HCT116 (cell line): ENCODE data around the gene UQCR11. TPM values are rescaled to one million over a fixed set of nuclear protein-coding genes. Genes with fewer than 3 reads are reported as not detected.

Experiments
- ATAC-seq: fragments of 200-7000 bp; cut with Tn5 transposase; 2 replicates; pipeline ENCODE4 v1.9.1; 2020; ENCODE audit warnings: mild to moderate bottlenecking, moderate library complexity
- BruUV-seq: library from RNA; stranded (reverse); fragments of 400-500 nt; replicated peaks from 2 replicates; lab custom pipeline; 2021; lab: Mats Ljungman, UMichigan
- CTCF ChIA-PET: fragments of 300-600 bp; sonication (Branson Sonifier 250); formaldehyde crosslinking; loops from one replicate; lab custom pipeline; 2021; ENCODE audit warnings: antibody characterized with exemption; lab: Charles Lee
- POLR2A ChIA-PET: fragments of 300-600, 350-600 bp; sonication (Branson Sonifier 250); formaldehyde crosslinking; loops from one replicate; lab custom pipeline; 2021; ENCODE audit warnings: antibody characterized with exemption; lab: Charles Lee
- RAD21 ChIA-PET, 2 experiments: fragments of 300-600 bp; sonication (Branson Sonifier 250); formaldehyde crosslinking; loops; one replicate each; lab custom pipeline; 2023; ENCODE audit warnings: low total read pairs in 2 of 2; ENCODE audit not compliant: uncharacterized antibody in 2 of 2, unreplicated experiment in 2 of 2, low non-redundant PET in 1 of 2; lab: Charles Lee
- DNase-seq: peaks from one replicate; pipeline ENCODE4 v3.0.0-alpha.2; 2010; ENCODE audit warnings: low read depth, low spot score
- H2AFZ ChIP-seq: fragments of 200-600 bp; shearing (Covaris generic), sonication (generic); 2 replicates; pipeline ENCODE4 v1.6.1; 2017; ENCODE audit warnings: low read depth, mixed run types, mixed read lengths, antibody characterized with exemption, low read length; ENCODE audit not compliant: poor library complexity, severe bottlenecking
- H3K27ac ChIP-seq: 2 replicates; pipeline ENCODE4 v1.5.1; 2012; ENCODE audit warnings: low read depth, low read length
- H3K27me3 ChIP-seq: fragments of 200-600 bp; sonication (generic); 2 replicates; pipeline ENCODE4 v1.6.1; 2016; ENCODE audit warnings: mixed run types, low read length, mixed read lengths; ENCODE audit not compliant: insufficient read depth
- H3K36me3 ChIP-seq, 2 experiments: fragments of 200-500 bp in 1 of 2; fragments of 200-600 bp in 1 of 2; sonication (Bioruptor generic) in 1 of 2; sonication (generic) in 1 of 2; 2 replicates each; pipeline versions ENCODE4 v1.5.1 to v1.6.1; 2014 to 2016; ENCODE audit warnings: low read length in 2 of 2, inconsistent platforms in 1 of 2, mixed read lengths in 1 of 2, mixed run types in 1 of 2; ENCODE audit not compliant: insufficient read depth in 2 of 2, control insufficient read depth in 1 of 2
- H3K4me1 ChIP-seq, 2 experiments: fragments of 200-600 bp in 1 of 2; sonication (generic) in 1 of 2; 2 replicates each; pipeline versions ENCODE4 v1.5.1 to v1.6.1; 2012 to 2017; ENCODE audit warnings: low read length in 2 of 2, inconsistent platforms in 1 of 2, mild to moderate bottlenecking in 1 of 2, mixed read lengths in 1 of 2, mixed run types in 1 of 2, moderate library complexity in 1 of 2; ENCODE audit not compliant: insufficient read depth in 2 of 2, control insufficient read depth in 1 of 2
- H3K4me2 ChIP-seq: fragments of 200-600 bp; sonication (generic); 2 replicates; pipeline ENCODE4 v1.6.1; 2017; ENCODE audit warnings: mixed run types, low read length, mixed read lengths
- H3K4me3 ChIP-seq, 2 experiments: fragments of 200-600 bp in 1 of 2; sonication (generic) in 1 of 2; replicated peaks in 1 of 2; 2 replicates each; pipeline ENCODE4 v1.5.1; 2011 to 2016; ENCODE audit warnings: low read length in 2 of 2, control low read depth in 1 of 2, low read depth in 1 of 2, mild to moderate bottlenecking in 1 of 2, mixed read lengths in 1 of 2, mixed run types in 1 of 2
- H3K79me2 ChIP-seq: fragments of 200-600 bp; sonication (generic); 2 replicates; pipeline ENCODE4 v1.6.1; 2017; ENCODE audit warnings: mild to moderate bottlenecking, mixed run types, low read length, moderate library complexity, mixed read lengths; ENCODE audit not compliant: insufficient read depth
- H3K9ac ChIP-seq: fragments of 200-600 bp; sonication (generic); 2 replicates; pipeline ENCODE4 v1.6.1; 2016; ENCODE audit warnings: low read length, mixed read lengths
- H3K9me2 ChIP-seq: fragments of 200-600 bp; sonication (generic), shearing (Covaris generic); 2 replicates; pipeline ENCODE4 v1.6.1; 2017; ENCODE audit warnings: mixed run types, mild to moderate bottlenecking, moderate library complexity; ENCODE audit not compliant: insufficient read depth
- H3K9me3 ChIP-seq, 2 experiments: fragments of 200-500 bp in 1 of 2; fragments of 200-600 bp in 1 of 2; sonication (Bioruptor generic) in 1 of 2; sonication (generic) in 1 of 2; 2 replicates each; pipeline ENCODE4 v1.6.1; 2014 to 2017; ENCODE audit warnings: low read length in 2 of 2, mixed read lengths in 2 of 2, inconsistent platforms in 1 of 2, low read depth in 1 of 2, mild to moderate bottlenecking in 1 of 2, mixed run types in 1 of 2, moderate library complexity in 1 of 2; ENCODE audit not compliant: control insufficient read depth in 1 of 2, insufficient read depth in 1 of 2
- H4K20me1 ChIP-seq: fragments of 200-600 bp; sonication (generic), shearing (Covaris generic); 2 replicates; pipeline ENCODE4 v1.6.1; 2017; ENCODE audit warnings: mixed run types, mild to moderate bottlenecking, moderate library complexity; ENCODE audit not compliant: insufficient read depth
- EGR1 ChIP-seq: IDR thresholded peaks from 2 replicates; pipeline ENCODE4 v1.6.1; 2012; ENCODE audit warnings: low read depth
- ELF1 ChIP-seq: IDR thresholded peaks from 2 replicates; pipeline ENCODE4 v1.6.1; 2012; ENCODE audit warnings: low read depth, borderline replicate concordance
- EZH2 ChIP-seq: fragments of 200-600 bp; sonication (generic); IDR thresholded peaks from 2 replicates; pipeline ENCODE4 v1.6.1; 2017; ENCODE audit warnings: antibody characterized with exemption, mixed run types
- EZH2phosphoT487 ChIP-seq: fragments of 200-600 bp; IDR thresholded peaks from 2 replicates; pipeline ENCODE4 v1.6.1; 2018; ENCODE audit warnings: antibody characterized with exemption, borderline replicate concordance
- FOSL1 ChIP-seq: IDR thresholded peaks from 2 replicates; pipeline ENCODE4 v1.6.1; 2012; ENCODE audit warnings: low read depth
- JUND ChIP-seq: IDR thresholded peaks from 2 replicates; pipeline ENCODE4 v1.6.1; 2012
- MAX ChIP-seq: IDR thresholded peaks from 2 replicates; pipeline ENCODE4 v1.6.1; 2012
- POLR2A ChIP-seq: IDR thresholded peaks from 2 replicates; pipeline ENCODE4 v1.7.0; 2011; ENCODE audit warnings: borderline replicate concordance; ENCODE audit not compliant: insufficient read depth, insufficient read length; ENCODE audit errors: extremely low read depth
- POLR2AphosphoS5 ChIP-seq: IDR thresholded peaks from 2 replicates; pipeline ENCODE4 v1.6.1; 2011; ENCODE audit warnings: mild to moderate bottlenecking, low read depth, low read length, moderate library complexity
- RAD21 ChIP-seq: IDR thresholded peaks from 2 replicates; pipeline ENCODE4 v1.6.1; 2012; ENCODE audit warnings: low read depth, mild to moderate bottlenecking
- SIN3A ChIP-seq: IDR thresholded peaks from 2 replicates; pipeline ENCODE4 v1.6.1; 2012; ENCODE audit warnings: low read depth
- SP1 ChIP-seq: IDR thresholded peaks from 2 replicates; pipeline ENCODE4 v1.6.1; 2012; ENCODE audit warnings: low read depth
- SRF ChIP-seq: IDR thresholded peaks from 2 replicates; pipeline ENCODE4 v1.6.1; 2012; ENCODE audit warnings: low read depth
- TCF7L2 ChIP-seq: IDR thresholded peaks from 2 replicates; pipeline ENCODE4 v1.7.0; 2011; ENCODE audit warnings: borderline replicate concordance, inconsistent platforms; ENCODE audit not compliant: insufficient read depth, insufficient read length; ENCODE audit errors: extremely low read depth
- YY1 ChIP-seq: IDR thresholded peaks from 2 replicates; pipeline ENCODE4 v1.6.1; 2011; ENCODE audit warnings: low read length, low read depth, moderate library complexity, mild to moderate bottlenecking; ENCODE audit not compliant: insufficient replicate concordance; ENCODE audit errors: extremely low read depth
- ZFX ChIP-seq: fragments of 450-650 bp; IDR thresholded peaks from 2 replicates; pipeline ENCODE4 v1.6.1; 2017
- intact Hi-C: fragments of 100-400 bp; cut with micrococcal nuclease; formaldehyde crosslinking; loops from 2 replicates; pipeline ENCODE4 v1.10.0; 2022
- total RNA-seq: library from RNA; stranded (reverse); gene quantifications from one replicate; pipeline ENCODE4 v1.2.1, GENCODE V29; 2021; ENCODE audit not compliant: unreplicated experiment
- TF ChIP-seq, protein P1 (sequence below): IDR thresholded peaks from 2 replicates; pipeline ENCODE4 v1.6.1; 2012
- TF ChIP-seq, protein P2 (sequence below): IDR thresholded peaks from 2 replicates; pipeline ENCODE4 v1.6.1; 2012; ENCODE audit warnings: low read depth

The UQCR11 gene
- total RNA-seq, 1 experiment from 2014 or later = 303 TPM

DNA sequence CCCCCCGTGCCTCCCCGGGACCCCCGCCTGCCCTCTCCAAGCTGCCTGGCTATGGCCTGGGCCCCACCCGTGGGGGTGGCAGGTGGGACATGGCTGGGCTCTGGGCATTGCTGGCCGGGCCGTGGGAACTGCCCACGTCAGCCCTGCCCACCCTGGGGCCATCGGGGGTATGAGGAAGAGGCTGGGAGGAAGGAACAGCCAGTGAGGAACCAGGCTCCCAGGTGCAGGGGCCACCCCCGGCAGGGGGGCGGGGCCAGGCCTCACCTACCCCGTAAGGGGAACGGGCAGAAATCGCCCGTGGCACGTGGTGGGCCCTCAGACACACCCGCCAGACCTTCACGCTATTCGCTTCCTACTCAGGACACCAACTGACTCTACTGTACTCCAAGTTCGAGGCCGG is 24.8 kb upstream of the UQCR11 start:
- H3K36me3 ChIP-seq = peaks cover 10 to 24% of the 10 kb centered on the region in 2 experiments; a peak in 3 of 4 replicates
- POLR2A ChIA-PET = no interaction called here

GRCh38 chr19:1629256-1629808 is 24.1 kb upstream of the UQCR11 start:
- ChIA-PET RAD21 (no interaction called here), POLR2A (no interaction called here)
- H4K20me1 ChIP-seq = no peaks in the 10 kb centered on the region
- TF ChIP-seq SP1 (no peak), SIN3A (no peak), RAD21 (no peak), SRF (no peak), ZFX (no peak), EGR1 (no peak), JUND (no peak), YY1 (no peak), ELF1 (no peak), TCF7L2 (no peak), POLR2A (no peak), EZH2phosphoT487 (no peak)
- TF ChIP-seq, protein P1, sequence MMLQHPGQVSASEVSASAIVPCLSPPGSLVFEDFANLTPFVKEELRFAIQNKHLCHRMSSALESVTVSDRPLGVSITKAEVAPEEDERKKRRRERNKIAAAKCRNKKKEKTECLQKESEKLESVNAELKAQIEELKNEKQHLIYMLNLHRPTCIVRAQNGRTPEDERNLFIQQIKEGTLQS = no peak
- TF ChIP-seq, protein P2, sequence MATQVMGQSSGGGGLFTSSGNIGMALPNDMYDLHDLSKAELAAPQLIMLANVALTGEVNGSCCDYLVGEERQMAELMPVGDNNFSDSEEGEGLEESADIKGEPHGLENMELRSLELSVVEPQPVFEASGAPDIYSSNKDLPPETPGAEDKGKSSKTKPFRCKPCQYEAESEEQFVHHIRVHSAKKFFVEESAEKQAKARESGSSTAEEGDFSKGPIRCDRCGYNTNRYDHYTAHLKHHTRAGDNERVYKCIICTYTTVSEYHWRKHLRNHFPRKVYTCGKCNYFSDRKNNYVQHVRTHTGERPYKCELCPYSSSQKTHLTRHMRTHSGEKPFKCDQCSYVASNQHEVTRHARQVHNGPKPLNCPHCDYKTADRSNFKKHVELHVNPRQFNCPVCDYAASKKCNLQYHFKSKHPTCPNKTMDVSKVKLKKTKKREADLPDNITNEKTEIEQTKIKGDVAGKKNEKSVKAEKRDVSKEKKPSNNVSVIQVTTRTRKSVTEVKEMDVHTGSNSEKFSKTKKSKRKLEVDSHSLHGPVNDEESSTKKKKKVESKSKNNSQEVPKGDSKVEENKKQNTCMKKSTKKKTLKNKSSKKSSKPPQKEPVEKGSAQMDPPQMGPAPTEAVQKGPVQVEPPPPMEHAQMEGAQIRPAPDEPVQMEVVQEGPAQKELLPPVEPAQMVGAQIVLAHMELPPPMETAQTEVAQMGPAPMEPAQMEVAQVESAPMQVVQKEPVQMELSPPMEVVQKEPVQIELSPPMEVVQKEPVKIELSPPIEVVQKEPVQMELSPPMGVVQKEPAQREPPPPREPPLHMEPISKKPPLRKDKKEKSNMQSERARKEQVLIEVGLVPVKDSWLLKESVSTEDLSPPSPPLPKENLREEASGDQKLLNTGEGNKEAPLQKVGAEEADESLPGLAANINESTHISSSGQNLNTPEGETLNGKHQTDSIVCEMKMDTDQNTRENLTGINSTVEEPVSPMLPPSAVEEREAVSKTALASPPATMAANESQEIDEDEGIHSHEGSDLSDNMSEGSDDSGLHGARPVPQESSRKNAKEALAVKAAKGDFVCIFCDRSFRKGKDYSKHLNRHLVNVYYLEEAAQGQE = no peak

More for the DNA sequence above, 24.8 kb upstream of the UQCR11 start:
- ChIA-PET RAD21 (no interaction called here), CTCF (no interaction called here)
- H3K4me2 ChIP-seq = no peak overlapping the region
- H3K9me2 ChIP-seq = no peaks in the 10 kb centered on the region
- H3K79me2 ChIP-seq = peaks cover 20% of the 10 kb centered on the region
- no peaks in the 10 kb centered on the region for H3K27me3 ChIP-seq
- intact Hi-C loops = no loop called here
- H4K20me1 ChIP-seq = no peaks in the 10 kb centered on the region
- DNase-seq (no peak), ATAC-seq (no peak)
- H2AFZ ChIP-seq = no peak overlapping the region
- no TSS peak for BruUV-seq
- no peak overlapping the region for H3K4me3 ChIP-seq
- no peak overlapping the region for H3K9ac ChIP-seq
- no peaks in the 10 kb centered on the region for H3K9me3 ChIP-seq
- peaks cover 0 to 9% of the 10 kb centered on the region in 2 experiments; a peak in 2 of 4 replicates for H3K4me1 ChIP-seq
- H3K27ac ChIP-seq = no peak overlapping the region
- TF ChIP-seq POLR2A = no peak
- TF ChIP-seq FOSL1 = no peak
- TF ChIP-seq YY1 = no peak
- TF ChIP-seq EGR1 = no peak
- no peak for TF ChIP-seq ZFX
- no peak for TF ChIP-seq SRF
- TF ChIP-seq ELF1 = no peak
- TF ChIP-seq MAX = no peak
- TF ChIP-seq EZH2 = no peak
- no peak for TF ChIP-seq RAD21
- TF ChIP-seq POLR2AphosphoS5 = no peak
- no peak for TF ChIP-seq SP1

More at GRCh38 chr19:1629256-1629808, 24.1 kb upstream of the UQCR11 start:
- Histone ChIP-seq H3K27ac (no peak overlapping the region), H3K4me1 (peaks cover 0 to 9% of the 10 kb centered on the region in 2 experiments; a peak in 2 of 4 replicates), H3K4me2 (no peak overlapping the region), H3K36me3 (peaks cover 7 to 23% of the 10 kb centered on the region in 2 experiments; a peak in 2 of 4 replicates), H3K9me3 (no peaks in the 10 kb centered on the region), H2AFZ (no peak overlapping the region), H3K4me3 (no peak overlapping the region), H3K27me3 (no peaks in the 10 kb centered on the region), H3K9me2 (no peaks in the 10 kb centered on the region), H3K79me2 (peaks cover 15% of the 10 kb centered on the region), H3K9ac (no peak overlapping the region)
- intact Hi-C loops = no loop called here
- BruUV-seq = no TSS peak
- no peak for ATAC-seq
- CTCF ChIA-PET = no interaction called here
- no peak for DNase-seq
